NCI-H2029 (cell line): ENCODE data around the gene ADAP1.
"Not testable (repeated sequence)": the region's sequence is repeated elsewhere in the genome, so short reads cannot be mapped to it uniquely, and the experiment has no call there.

Experiments used
- DNase-seq: peaks from one replicate; lab custom pipeline; 2025; lab: John Stamatoyannopoulos, UW

The ADAP1 gene

DNA sequence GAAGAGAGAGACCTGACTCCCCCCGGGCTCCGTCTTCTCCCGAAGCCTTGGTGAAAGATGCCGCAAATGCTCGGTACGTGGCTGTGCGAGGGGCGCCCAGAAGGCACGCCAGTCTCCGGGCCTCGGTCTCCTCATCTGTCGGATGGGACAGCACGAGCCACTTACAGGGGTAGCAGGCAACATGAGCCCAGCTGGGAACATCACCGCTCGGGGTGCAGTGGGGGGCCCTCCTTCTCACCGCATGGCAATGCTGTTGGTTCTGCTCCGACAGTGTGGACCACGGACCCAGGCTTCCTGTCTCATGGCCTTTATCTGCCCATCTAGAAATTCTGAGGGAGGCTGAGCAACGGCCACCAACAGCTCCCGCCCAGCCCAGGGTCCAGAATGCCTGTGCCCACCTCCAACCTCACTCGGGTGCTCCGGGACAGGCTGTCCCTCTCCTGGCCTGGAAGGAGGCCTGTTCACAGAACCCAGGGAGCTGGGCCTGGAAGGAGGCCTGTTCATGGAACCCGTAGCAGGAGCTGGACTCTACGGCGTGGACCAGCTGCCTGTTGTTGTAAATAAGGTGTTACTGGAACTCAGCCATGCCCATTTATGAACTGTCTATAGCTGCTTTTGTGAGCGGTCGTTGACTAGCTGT, 15.8 kb downstream of the ADAP1 start:
- DNase-seq = no peak

DNA sequence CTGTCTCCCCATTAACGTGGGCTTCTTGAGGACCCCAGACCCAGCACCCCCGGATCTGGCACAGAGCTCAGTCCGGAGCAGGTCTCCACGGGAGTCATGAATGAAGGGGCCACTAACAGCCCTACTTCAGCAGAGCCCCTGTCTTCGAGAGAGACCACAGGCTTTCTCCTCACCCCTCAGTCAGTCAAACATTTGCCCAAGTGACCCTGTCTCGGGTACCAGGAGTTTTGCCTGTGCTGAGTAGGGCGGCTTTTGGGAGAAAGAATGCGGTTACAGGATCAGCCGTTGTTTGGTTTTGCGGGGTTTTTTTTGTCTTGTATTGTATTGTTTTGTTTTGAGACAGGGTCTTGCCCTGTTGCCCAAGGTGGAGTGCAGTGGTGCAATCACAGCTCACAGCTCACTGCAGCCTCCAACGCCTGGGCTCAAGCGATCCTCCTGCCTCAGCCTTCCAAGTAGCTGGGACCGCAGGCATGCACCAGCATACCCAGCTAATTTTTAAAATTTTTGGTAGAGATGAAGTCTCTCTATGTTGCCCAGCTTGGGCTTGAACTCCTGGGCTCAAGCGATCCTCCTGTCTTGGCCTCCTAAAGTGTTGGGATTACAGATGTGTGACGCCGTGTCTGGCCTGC, 16.5 kb downstream of the ADAP1 start:
- DNase-seq = no peak

DNA sequence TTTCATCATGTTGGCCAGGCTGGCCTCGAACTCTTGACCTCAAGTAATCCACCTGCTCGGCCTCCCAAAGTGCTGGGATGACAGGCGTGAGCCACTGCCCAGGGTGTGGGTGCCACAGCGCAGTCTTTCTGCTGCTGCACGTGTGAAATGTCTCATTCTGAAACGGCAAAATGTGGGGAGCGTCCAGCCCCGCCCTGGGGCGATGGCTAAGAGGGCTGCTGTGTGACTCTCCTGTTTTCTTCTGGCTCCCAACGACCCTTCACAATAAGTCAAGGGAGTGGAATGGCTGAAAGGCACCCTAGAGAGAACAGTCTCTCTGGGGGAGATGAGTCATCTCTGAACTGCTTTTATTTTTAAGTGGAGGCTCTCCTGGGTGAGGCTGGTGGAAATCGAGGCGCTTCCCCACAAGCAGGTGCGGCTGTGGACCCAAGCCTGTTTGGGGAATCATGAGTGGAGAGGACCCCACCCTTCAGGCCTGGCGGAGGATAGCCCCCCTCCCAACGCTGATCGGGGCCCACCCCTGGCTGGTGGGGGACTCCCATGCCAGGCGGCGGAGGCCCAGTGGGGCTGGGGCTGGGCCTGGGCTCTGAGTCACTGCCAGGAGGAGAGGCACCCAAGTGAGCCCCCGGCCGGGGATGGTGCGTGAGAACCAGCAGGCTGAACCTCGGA, 18.0 kb downstream of the ADAP1 start:
- DNase-seq = no peak

DNA sequence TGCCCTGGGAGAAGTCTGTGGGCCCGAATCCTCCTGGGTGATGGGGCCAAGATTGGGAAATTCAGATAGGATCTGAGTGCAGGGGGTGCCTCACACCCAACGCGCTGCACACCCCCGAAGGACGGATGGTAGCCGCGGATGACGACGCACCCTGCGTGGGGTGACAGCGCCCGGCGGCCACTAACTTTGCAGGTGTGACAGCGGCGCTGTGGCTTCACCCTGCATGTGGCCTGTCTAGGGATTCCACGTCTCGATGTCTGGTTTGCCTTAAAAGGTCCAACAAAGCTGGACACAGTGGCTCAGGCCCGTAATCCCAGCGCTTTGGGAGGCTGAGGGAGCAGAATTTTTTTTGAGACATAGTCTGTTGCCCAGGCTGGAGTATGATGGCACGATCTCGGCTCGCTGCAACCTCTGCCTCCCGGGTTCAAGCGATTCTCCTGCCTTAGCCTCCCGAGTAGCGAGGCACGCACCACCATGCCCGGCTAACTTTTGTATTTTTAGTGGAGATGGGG, 18.6 kb downstream of the ADAP1 start:
- DNase-seq = no peak

DNA sequence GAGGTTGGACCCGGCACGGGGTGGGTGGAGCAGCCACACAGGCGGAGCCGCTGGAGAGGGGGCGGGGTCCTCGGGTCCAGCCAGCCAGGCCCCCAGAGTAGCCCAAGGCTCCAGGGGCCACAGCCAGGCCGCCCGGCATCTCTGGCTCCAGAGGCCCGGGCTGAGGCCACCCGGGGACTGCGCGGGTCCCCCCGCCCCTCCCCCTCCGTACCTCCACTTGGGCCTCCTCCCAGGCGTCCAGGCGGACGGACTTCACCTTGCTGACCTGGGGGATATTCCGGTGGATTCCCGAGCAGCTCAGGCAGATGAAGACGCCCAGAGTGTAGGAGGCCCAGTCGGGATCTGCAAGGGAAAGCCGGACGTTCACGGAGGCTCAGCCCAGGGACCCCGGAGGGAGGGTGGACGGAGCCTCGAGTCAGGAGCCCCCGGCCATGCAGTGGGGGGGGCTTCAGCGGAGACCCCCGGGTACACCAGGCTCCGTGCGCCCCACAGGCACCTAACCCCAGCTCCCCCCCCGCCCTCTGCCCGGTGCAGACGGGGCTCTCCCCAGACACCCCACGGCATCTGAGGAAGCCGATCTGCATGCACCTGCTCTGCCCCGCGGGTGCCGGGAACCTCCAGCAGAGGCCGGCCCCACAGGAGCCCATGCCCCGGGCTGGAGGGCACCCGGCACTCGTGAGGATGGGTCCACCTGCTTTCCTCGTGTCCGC, 19.2 kb downstream of the ADAP1 start:
- no peak for DNase-seq

DNA sequence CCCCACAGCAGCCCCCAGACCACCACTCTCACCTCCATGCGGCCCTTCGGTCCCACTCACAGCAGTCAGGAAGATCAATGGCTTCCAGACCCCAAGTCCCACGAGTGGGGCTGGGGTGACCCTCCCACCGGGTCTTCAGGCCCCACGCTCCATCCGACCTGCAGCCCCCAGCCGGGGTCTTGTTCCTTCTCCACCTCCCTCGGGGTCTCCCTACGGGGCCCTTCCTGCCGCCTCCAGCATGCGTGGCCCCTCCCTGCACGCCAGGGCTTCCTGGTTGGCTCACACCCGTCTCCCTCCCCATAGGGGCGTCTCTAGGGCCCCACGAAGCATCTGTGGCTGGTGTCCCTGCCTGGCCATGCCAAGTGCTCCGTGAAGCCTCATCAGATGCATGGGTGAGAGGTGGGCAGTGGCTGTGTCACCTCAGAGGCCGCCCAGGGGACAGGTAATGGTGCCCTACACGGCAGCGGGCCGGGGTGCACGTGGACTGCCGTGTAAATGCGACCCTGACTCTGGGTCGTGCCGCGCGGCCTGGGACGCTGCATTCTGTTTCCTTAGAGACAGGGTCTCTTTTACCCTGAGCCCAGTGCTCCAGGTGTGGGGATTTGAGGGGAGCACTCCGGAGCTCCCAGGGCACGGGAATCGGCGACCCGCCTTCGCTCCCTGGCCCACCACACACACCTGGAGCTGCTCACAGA, 19.9 kb downstream of the ADAP1 start:
- DNase-seq = no peak

DNA sequence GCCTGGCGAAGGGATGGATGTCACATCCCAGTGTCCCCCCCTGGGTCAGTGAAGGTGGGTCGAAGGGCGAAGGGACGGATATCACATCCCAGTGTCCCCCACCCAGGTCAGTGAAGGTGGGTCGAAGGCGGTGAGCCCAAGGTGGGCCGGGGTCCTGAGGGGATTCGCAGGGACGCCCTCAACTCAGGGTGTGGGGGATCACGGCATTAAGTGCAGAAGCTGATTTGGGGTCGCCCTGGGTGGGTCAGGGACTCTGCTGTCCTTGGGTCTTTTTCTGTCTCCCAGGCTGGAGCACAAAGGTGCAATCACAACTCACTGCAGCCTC, 21.9 kb downstream of the ADAP1 start:
- DNase-seq = no peak

DNA sequence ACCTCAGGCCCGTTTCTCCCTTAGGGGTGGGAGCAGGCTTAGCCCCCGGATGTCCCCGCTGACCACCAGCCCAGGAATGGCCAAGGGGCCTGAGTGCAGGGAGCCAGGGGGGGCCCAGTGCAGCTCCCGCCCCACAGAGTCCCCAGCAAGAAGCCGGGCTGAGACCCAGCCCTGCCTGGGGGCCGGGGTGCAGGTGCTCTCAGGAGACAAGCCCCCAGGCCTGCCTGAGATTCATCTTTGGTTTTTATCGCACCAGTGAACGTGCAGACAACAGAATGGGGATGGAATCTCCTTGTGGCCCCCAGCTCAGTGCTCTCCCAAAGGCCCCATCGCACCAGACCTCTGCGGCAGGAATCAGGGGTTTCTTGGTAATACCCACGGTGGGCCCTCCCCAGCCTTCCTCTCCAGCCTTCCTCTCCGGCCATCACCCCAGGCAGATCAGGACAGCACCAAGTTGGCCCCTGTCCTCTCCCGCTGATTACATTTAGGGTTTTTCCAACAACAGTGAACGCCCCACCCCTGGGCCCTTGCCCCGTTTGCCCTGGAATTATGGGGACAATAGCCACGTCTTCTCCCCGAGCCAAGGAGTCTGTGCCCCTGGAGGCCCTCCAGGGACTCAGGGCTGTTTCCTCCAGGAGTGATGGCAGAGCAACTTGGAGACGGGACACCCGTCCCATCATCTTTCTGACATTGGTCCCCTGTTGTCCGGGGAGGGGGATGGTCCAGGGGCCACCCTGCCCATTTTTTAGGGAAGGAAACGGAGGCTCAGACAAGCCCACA, 22.4 kb downstream of the ADAP1 start:
- no peak for DNase-seq

DNA sequence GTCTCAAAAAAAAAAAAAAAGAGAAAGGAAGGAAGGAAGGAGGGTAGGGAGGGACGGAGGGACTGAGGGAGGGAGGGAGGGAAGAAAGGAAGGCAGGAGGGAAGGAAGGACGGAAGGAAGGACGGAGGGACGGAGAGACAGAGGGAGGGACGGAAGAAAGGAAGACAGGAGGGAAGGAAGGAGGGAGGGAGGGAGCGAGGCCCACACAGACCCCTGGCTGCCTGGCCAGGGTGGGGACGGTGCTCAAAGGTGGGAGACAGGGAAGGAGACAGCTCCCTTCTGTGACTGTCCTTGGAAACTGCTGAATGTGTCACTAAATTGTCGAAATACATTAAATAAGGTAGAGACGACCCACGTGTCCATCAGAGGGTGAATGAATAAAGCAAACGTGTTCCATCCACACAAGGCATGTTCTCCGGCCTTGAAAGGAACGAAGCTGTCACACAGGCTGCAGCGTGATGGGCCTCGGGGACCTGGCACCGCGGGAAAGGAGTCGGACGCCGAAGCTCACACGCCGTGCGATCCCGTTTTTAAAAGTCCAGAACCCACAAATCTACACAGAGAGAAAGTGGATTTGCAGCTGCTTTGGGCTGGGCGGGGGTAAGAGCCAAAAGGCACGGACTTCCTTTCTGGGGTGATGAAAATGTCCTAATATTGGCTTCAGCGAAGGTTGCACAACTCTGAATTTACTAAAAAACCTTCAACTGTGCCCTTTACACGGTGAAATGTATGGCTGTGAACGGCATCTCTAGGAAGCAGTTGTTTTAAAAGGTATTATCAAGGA, 23.3 kb downstream of the ADAP1 start:
- no peak for DNase-seq

DNA sequence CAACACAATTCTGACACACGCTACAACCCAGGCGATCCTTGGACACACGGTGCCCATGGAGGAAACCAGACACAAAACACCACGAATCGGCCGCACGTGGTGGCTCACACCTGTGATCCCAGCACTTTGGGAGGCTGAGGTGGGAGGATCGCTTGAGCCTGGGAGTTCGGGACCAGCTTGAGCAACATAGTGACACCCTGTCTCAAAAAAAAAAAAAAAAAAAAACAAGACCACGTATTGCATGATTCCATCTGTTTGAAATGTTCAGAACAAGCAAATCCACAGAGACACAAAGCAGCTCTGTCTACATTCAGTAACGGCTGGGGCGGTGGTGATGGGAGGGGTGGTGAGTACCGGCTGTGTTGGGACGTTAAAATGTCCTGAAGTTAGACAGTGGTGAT, 25.2 kb downstream of the ADAP1 start:
- no peak for DNase-seq

DNA sequence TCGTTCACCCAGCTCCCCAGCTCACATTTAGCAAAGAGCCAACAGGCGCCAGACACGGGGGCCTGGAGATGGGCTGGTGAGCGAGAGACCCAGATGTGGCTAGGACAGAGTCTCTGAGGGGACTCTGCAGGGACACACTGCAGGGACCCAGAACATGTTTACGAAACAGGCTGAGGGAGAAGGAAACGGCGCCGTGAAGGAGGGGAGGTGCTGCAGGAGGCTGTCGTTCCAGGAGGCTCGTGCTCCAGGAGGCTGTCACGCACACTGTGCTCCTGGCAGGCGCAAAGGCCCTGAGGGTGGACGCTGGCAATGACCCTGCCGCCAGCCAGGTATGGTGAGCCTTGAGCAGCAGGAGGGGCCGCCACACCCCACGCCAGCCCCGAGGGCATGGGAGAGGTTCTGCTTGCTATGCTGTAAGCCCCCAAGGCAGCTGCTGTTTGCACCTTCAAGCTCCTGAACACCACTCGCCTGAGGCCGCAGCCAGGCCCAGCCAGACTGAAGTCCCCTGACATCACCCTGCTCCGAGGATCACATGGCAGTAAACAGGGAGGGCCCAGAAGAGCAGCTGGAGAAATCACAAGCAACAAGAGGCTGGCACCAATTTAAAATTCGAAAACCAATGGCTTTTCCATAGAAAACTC, 27.3 kb downstream of the ADAP1 start:
- no peak for DNase-seq

DNA sequence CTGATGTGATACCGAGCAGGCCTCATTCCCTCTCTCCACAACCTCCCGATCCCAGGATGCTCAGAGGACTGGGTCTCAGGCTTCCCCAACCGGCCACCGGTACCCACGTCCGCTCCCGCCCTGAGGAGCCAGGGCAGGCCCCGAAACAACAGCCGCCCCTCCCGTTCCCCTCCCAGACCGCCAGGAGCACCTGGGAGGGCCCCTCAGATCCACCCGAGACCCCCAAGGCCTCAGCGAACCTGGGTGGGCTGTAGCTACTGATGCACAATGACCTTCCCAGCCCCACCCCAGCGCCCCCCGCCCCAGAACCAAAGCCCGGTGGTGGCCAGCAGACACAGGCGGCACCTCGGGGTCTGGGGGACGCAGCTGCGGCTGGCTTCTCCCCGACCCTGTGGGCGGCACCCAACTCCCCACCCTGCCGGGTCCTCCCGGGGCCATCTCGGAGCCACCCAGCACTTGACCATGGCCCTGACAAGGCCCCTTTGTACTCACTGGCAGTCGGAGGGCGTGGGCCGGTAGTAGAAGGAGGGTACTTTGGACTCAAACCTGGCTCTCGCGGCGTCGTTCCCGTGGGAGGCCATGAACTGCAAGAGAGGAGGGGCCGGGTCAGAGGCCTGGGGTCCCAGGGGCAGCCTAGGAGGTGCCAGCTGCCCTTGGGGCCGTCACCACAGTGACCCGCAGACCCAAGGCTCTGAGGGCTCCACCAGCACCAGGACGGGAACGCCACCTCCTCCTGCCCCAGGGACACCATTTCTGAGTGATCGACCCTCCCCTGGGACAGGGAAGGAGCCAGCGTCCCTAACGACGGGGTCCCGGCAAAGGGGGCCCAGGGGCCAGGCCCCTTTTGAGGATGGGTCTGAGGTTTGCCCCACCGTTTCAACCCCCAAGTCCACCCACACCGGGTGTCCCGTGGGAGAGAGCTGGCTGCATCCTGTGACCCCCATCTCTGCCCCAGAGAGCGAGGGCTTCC, 28.1 kb downstream of the ADAP1 start:
- DNase-seq = no peak

DNA sequence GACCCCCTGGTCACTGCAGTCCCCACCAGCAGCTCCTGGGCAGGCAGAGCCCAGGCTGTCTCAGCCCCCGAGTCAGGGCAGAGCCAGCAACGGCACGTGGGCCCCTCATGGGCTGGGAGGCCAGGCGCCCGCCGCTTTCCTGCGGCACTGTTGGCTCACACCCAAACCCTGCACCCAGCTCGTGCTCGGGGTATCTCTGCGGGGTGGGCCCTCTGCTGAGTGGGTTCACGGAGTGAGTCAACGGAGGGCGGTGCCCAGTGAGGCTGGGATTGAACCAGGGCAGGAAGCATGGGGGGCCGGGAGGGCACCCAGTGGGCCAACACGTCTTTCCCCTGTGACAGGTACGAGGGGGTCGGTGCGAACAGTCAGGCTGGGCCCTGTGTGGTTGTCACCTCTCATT, 28.9 kb downstream of the ADAP1 start:
- no peak for DNase-seq

DNA sequence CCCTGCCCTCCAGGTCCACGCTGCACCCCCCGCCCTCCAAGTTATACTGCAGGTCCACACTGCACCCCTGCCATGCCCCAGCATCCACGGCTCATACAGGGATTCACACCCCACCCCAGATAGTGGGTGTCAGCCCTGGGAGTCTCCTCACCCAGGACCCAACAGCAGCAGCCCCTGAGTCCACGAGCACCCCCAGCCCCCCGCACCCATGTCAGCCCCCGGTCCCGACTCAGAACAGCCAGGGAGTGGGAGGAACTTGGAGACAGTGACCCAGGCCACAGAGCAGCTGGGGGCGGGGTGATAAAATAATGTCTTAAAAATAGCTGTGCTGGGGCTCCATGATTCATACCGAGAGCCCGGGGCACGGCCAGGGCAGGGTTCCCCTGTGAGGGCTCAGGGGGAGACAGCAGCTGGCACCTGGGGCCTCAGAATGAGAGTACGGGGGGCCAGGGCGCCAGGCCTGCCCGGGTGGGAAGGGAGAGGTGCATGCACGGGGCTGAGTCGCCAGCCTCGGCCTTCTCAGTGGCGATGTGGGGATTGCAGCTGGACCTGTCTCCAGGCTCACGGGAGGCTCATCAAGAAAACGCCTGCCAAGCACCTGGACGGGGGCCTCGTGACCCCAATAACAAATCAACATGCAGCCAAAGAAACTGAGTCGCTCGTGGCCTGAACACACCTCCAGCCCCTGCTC, 29.8 kb downstream of the ADAP1 start:
- DNase-seq = no peak

DNA sequence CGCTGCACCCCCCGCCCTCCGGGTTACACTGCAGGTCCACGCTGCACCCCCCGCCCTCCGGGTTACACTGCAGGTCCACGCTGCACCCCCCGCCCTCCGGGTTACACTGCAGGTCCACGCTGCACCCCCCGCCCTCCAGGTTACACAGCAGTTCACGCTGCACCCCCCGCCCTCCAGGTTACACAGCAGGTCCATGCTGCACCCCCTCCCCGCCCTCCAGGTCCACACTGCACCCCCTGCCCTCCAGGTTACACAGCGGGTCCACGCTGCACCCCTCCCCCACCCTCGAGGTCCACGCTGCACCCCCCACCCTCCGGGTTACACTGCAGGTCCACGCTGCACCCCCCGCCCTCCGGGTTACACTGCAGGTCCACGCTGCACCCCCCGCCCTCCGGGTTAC, 30.4 kb downstream of the ADAP1 start:
- not testable (repeated sequence) for DNase-seq

DNA sequence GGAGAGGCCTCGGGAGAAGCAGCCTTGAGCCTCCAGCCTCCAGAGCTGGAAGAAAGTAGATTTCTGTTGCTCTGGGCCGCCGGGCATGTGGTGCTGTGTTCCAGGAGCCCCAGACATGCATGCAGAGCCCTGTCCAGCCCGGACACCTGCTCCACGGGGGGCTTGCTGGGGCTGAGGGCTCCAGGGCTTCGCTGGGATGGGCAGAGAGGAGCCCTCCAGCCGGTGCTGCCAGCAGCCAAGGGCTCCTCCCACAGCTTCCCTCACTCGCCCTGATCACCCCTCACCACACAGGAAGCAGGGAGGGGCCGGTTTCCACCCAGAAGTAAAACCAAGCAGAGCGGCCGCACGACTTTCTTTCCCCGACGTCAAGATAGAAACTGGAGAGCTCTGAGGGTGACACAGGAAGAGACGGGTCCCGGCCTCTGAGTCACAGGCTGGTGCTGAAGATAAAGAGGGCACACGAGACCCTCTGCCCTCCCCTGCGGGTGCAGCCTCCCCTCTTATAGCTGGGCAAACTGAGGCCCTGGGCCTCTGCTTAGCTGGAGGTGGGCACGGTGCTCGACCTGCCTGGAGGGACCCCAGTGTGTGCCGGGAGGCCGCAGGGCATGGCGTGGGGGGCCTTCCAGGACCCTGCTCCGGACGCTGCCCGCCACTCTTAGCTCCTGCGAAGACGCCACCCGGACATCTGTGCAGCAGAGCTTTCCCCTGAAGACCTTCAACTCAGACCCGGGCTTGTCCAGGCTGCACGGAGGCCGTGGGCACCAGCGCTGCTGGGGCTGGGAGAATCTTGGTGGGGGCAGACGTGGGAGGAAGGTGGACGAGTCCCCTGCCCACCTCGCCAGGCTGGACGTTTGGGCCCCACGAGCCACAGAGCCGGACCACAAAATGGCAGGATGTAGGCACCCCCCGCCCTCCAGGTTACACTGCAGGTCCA, 31.1 kb downstream of the ADAP1 start:
- DNase-seq = no peak
